ENCODE results near the gene DGKG. TPM values are rescaled to one million over a fixed set of nuclear protein-coding genes. Genes with fewer than 3 reads are reported as not detected.

The DGKG gene
- total and polyA plus RNA-seq, 2 of the 8 experiments (the other 6 are each of a cell fraction or from before 2014, with no cell fraction given): 0.30 to 0.48 TPM

GRCh38 chr3:186210852-186211500 is 151.1 kb downstream of the DGKG start (continued):
- TF ChIP-seq CTCF (IDR thresholded peaks at IDR 0.05; ENCODE audit: control extremely low read depth in 1 of 3, insufficient read depth in 1 of 3, low read depth in 1 of 3, low read length in 3 of 3): no peak
- no peak for TF ChIP-seq TCF12 (IDR thresholded peaks at IDR 0.05; ENCODE audit: low read depth, low read length)
- TF ChIP-seq ATF3 (IDR thresholded peaks at IDR 0.05; ENCODE audit: insufficient read depth, low read depth, low read length): no peak
- no peak for TF ChIP-seq KDM4A (IDR thresholded peaks at IDR 0.05; ENCODE audit: low read depth, low read length, severe bottlenecking)
- TF ChIP-seq RFX5 (IDR thresholded peaks at IDR 0.05; ENCODE audit: borderline replicate concordance, low read depth, low read length): no peak
